Naive thymus-derived CD4-positive, alpha-beta T cell (primary cell): Measurements from ENCODE around the gene P2RY1. TPM values are rescaled to one million over a fixed set of nuclear protein-coding genes. Genes with fewer than 3 reads are reported as not detected.
"Not testable (repeated sequence)": the region's sequence is repeated elsewhere in the genome, so short reads cannot be mapped to it uniquely, and the experiment has no call there.

Source experiments
- ATAC-seq: fragments of 150-1000 bp; cut with Tn5 transposase; 2 replicates; pipeline ENCODE4 v1.10.0; 2021; ENCODE audit warnings: mild to moderate bottlenecking, moderate library complexity
- CTCF ChIA-PET: fragments of 350-600 bp; sonication (Branson Sonifier 250); formaldehyde crosslinking; loops from one replicate; lab custom pipeline; 2021; ENCODE audit warnings: antibody characterized with exemption; lab: Charles Lee
- POLR2A ChIA-PET: fragments of 350-600 bp; sonication (Branson Sonifier 250); formaldehyde crosslinking; loops from one replicate; lab custom pipeline; 2021; ENCODE audit warnings: antibody characterized with exemption, inconsistent platforms; lab: Charles Lee
- DNase-seq, 9 donors: peaks; one replicate each; pipeline versions ENCODE4 v3.0.0 to v3.0.0-alpha.2; 2020 to 2022; ENCODE audit warnings: mixed read lengths in 1 of 9
- H3K27ac ChIP-seq: one replicate; pipeline ENCODE4 v1.7.0; 2013; ENCODE audit warnings: mild to moderate bottlenecking, low read depth, low read length, moderate library complexity
- H3K27me3 ChIP-seq, 2 donors: one replicate each; pipeline ENCODE4 v1.7.0; 2013; ENCODE audit warnings: low read length in 2 of 2, mild to moderate bottlenecking in 2 of 2, moderate library complexity in 2 of 2; ENCODE audit not compliant: control insufficient read depth in 2 of 2, insufficient read depth in 2 of 2
- H3K36me3 ChIP-seq, 3 experiments: 1 replicate in 2 of 3; 2 replicates in 1 of 3; pipeline ENCODE4 v1.7.0; 2013; ENCODE audit warnings: low read length in 3 of 3, mild to moderate bottlenecking in 3 of 3, moderate library complexity in 1 of 3; ENCODE audit not compliant: insufficient read depth in 3 of 3, control insufficient read depth in 2 of 3
- H3K4me1 ChIP-seq, 2 donors: one replicate each; pipeline ENCODE4 v1.7.0; 2013; ENCODE audit warnings: low read length in 2 of 2, mild to moderate bottlenecking in 2 of 2, moderate library complexity in 1 of 2; ENCODE audit not compliant: control insufficient read depth in 2 of 2, insufficient read depth in 2 of 2
- H3K4me3 ChIP-seq: 2 replicates; pipeline ENCODE4 v1.7.0; 2013; ENCODE audit warnings: mild to moderate bottlenecking, low read length
- H3K9me3 ChIP-seq, 3 experiments: 1 replicate in 2 of 3; 2 replicates in 1 of 3; pipeline ENCODE4 v1.7.0; 2013; ENCODE audit warnings: low read length in 3 of 3; ENCODE audit not compliant: control insufficient read depth in 2 of 3
- H3K27ac Mint-ChIP-seq, 9 donors: one replicate each; pipeline ENCODE4 v1.8.0; 2020 to 2022; ENCODE audit warnings: mixed read lengths in 9 of 9, mild to moderate bottlenecking in 8 of 9, moderate library complexity in 5 of 9, inconsistent platforms in 2 of 9
- H3K27me3 Mint-ChIP-seq, 5 donors: one replicate each; pipeline ENCODE4 v1.8.0; 2021 to 2022; ENCODE audit warnings: mixed read lengths in 5 of 5, mild to moderate bottlenecking in 1 of 5
- H3K36me3 Mint-ChIP-seq, 5 donors: one replicate each; pipeline ENCODE4 v1.8.0; 2020 to 2022; ENCODE audit warnings: mixed read lengths in 5 of 5, mild to moderate bottlenecking in 3 of 5, inconsistent platforms in 1 of 5
- H3K4me1 Mint-ChIP-seq, 7 donors: one replicate each; pipeline ENCODE4 v1.8.0; 2020 to 2022; ENCODE audit warnings: mixed read lengths in 7 of 7, mild to moderate bottlenecking in 3 of 7, inconsistent platforms in 1 of 7
- H3K4me3 Mint-ChIP-seq, 10 donors: one replicate each; pipeline ENCODE4 v1.8.0; 2020 to 2022; ENCODE audit warnings: mild to moderate bottlenecking in 10 of 10, mixed read lengths in 10 of 10, moderate library complexity in 6 of 10, inconsistent platforms in 2 of 10
- H3K9me3 Mint-ChIP-seq, 11 donors: one replicate each; pipeline ENCODE4 v1.8.0; 2020 to 2022; ENCODE audit warnings: mixed read lengths in 11 of 11, mild to moderate bottlenecking in 4 of 11, inconsistent platforms in 1 of 11, moderate library complexity in 1 of 11
- intact Hi-C, 2 donors: fragments of 100-400 bp; cut with micrococcal nuclease; formaldehyde crosslinking; loops; one replicate each; pipeline ENCODE4 v1.15.1; 2023
- polyA plus RNA-seq, 2 donors: library from polyadenylated mRNA; unstranded; fragments of 300-500 nt; fragmentation: Illumina TruSeq; gene quantifications; one replicate each; pipeline ENCODE4 v1.2.3, GENCODE V29; 2021
- total RNA-seq, 6 experiments: library from RNA in 5 of 6; stranded (reverse) in 5 of 6; gene quantifications; 1 replicate in 5 of 6; 2 replicates in 1 of 6; pipeline ENCODE4 v1.2.3 and lab custom pipeline; 2021 to 2026

Gene P2RY1
- total and polyA plus RNA-seq, 7 experiments from 2014 or later: 0.05 to 1.2 (median 0.21) TPM; not detected in 1

- no peaks in the 10 kb centered on the region for H3K4me1 ChIP-seq
- intact Hi-C loops: no loop called here
- peaks cover 0 to 2% (median 0%) of the 10 kb centered on the region in 7 donors for H3K4me1 Mint-ChIP-seq
- H3K4me3 ChIP-seq: no peak overlapping the region
- ATAC-seq (no peak), DNase-seq (no peak)
- H3K4me3 Mint-ChIP-seq: no peak overlapping the region
- CTCF ChIA-PET: no interaction called here
- no peaks in the 10 kb centered on the region for H3K36me3 Mint-ChIP-seq
- H3K27me3 Mint-ChIP-seq: peaks cover 0 to 10% (median 0%) of the 10 kb centered on the region in 5 donors
- POLR2A ChIA-PET: no interaction called here
- H3K27me3 ChIP-seq: no peaks in the 10 kb centered on the region
- no peak overlapping the region for H3K27ac ChIP-seq
- no peaks in the 10 kb centered on the region for H3K36me3 ChIP-seq
- H3K27ac Mint-ChIP-seq: no peak overlapping the region
- H3K9me3 Mint-ChIP-seq: peaks cover 0 to 5% (median 0%) of the 10 kb centered on the region in 11 donors
- no peaks in the 10 kb centered on the region for H3K9me3 ChIP-seq
Measured at GRCh38 chr3:152860736-152861135, 25.8 kb downstream of the P2RY1 start.

GRCh38 chr3:152865668-152866245 is 30.8 kb downstream of the P2RY1 start:
- no peak overlapping the region for H3K4me3 ChIP-seq
- H3K4me1 ChIP-seq: no peaks in the 10 kb centered on the region
- no peaks in the 10 kb centered on the region for H3K36me3 ChIP-seq
- H3K9me3 ChIP-seq: no peaks in the 10 kb centered on the region
- ChIA-PET POLR2A (no interaction called here), CTCF (no interaction called here)
- peaks cover 0 to 8% (median 0%) of the 10 kb centered on the region in 5 donors for H3K27me3 Mint-ChIP-seq
- peak; percentile 80 for ATAC-seq
- no peak overlapping the region for H3K27ac ChIP-seq
- DNase-seq: no peak
- H3K27me3 ChIP-seq: no peaks in the 10 kb centered on the region
- no peaks in the 10 kb centered on the region for H3K4me1 Mint-ChIP-seq
- H3K36me3 Mint-ChIP-seq: no peaks in the 10 kb centered on the region
- intact Hi-C loops: no loop called here
- no peak overlapping the region for H3K4me3 Mint-ChIP-seq
- no peaks in the 10 kb centered on the region for H3K9me3 Mint-ChIP-seq
- no peak overlapping the region for H3K27ac Mint-ChIP-seq

GRCh38 chr3:152870027-152870426 is 35.1 kb downstream of the P2RY1 start:
- CTCF ChIA-PET: no interaction called here
- no peak overlapping the region for H3K4me3 Mint-ChIP-seq
- Histone ChIP-seq H3K27me3 (no peaks in the 10 kb centered on the region), H3K9me3 (no peaks in the 10 kb centered on the region), H3K4me3 (no peak overlapping the region), H3K27ac (no peak overlapping the region), H3K36me3 (no peaks in the 10 kb centered on the region), H3K4me1 (no peaks in the 10 kb centered on the region)
- POLR2A ChIA-PET: no interaction called here
- H3K27ac Mint-ChIP-seq: no peak overlapping the region
- peaks cover 0 to 7% (median 0%) of the 10 kb centered on the region in 5 donors for H3K36me3 Mint-ChIP-seq
- ATAC-seq (peak; percentile 45), DNase-seq (no peak)
- peaks cover 0 to 12% (median 3%) of the 10 kb centered on the region in 11 donors for H3K9me3 Mint-ChIP-seq
- peaks cover 0 to 11% (median 4%) of the 10 kb centered on the region in 5 donors for H3K27me3 Mint-ChIP-seq
- intact Hi-C loops: no loop called here
- H3K4me1 Mint-ChIP-seq: no peaks in the 10 kb centered on the region

GRCh38 chr3:152873314-152873713 is 38.4 kb downstream of the P2RY1 start:
- H3K27me3 ChIP-seq, H3K9me3 ChIP-seq, H3K27ac ChIP-seq, H3K4me3 Mint-ChIP-seq, H3K36me3 ChIP-seq, DNase-seq, H3K36me3 Mint-ChIP-seq, ATAC-seq, CTCF ChIA-PET, H3K4me1 Mint-ChIP-seq, H3K27ac Mint-ChIP-seq, POLR2A ChIA-PET, H3K4me3 ChIP-seq, intact Hi-C loops, H3K4me1 ChIP-seq: not testable (repeated sequence)
- H3K9me3 Mint-ChIP-seq: peaks cover 0 to 12% (median 3%) of the 10 kb centered on the region in 11 donors
- H3K27me3 Mint-ChIP-seq: peaks cover 0 to 11% (median 4%) of the 10 kb centered on the region in 5 donors

GRCh38 chr3:152874896-152875749 is 40.2 kb downstream of the P2RY1 start:
- Histone ChIP-seq H3K27ac (no peak overlapping the region), H3K36me3 (no peaks in the 10 kb centered on the region), H3K4me1 (no peaks in the 10 kb centered on the region), H3K9me3 (no peaks in the 10 kb centered on the region), H3K4me3 (no peak overlapping the region), H3K27me3 (no peaks in the 10 kb centered on the region)
- H3K4me3 Mint-ChIP-seq: no peak overlapping the region
- no peak for ATAC-seq
- intact Hi-C loops: no loop called here
- H3K27ac Mint-ChIP-seq: no peak overlapping the region
- DNase-seq: no peak
- POLR2A ChIA-PET: no interaction called here
- peaks cover 0 to 7% (median 0%) of the 10 kb centered on the region in 5 donors for H3K36me3 Mint-ChIP-seq
- H3K27me3 Mint-ChIP-seq: peaks cover 0 to 14% (median 5%) of the 10 kb centered on the region in 5 donors
- no peaks in the 10 kb centered on the region for H3K4me1 Mint-ChIP-seq
- peaks cover 0 to 17% (median 8%) of the 10 kb centered on the region in 11 donors for H3K9me3 Mint-ChIP-seq
- CTCF ChIA-PET: no interaction called here

- H3K9me3 ChIP-seq: no peaks in the 10 kb centered on the region
- H3K36me3 ChIP-seq: no peaks in the 10 kb centered on the region
- Mint-ChIP-seq H3K4me1 (no peaks in the 10 kb centered on the region), H3K27ac (no peak overlapping the region), H3K27me3 (peaks cover 0 to 14% (median 1%) of the 10 kb centered on the region in 5 donors), H3K36me3 (peaks cover 0 to 3% (median 0%) of the 10 kb centered on the region in 5 donors), H3K9me3 (peaks cover 0 to 11% (median 6%) of the 10 kb centered on the region in 11 donors), H3K4me3 (no peak overlapping the region)
- ChIA-PET CTCF (no interaction called here), POLR2A (no interaction called here)
- intact Hi-C loops: no loop called here
- H3K4me1 ChIP-seq: no peaks in the 10 kb centered on the region
- H3K27me3 ChIP-seq: no peaks in the 10 kb centered on the region
- H3K4me3 ChIP-seq: no peak overlapping the region
- ATAC-seq (no peak), DNase-seq (no peak)
- H3K27ac ChIP-seq: no peak overlapping the region
Measured at GRCh38 chr3:152879130-152879789, 44.3 kb downstream of the P2RY1 start.
